Smooth muscle cell (in vitro differentiated cells): Measurements from ENCODE around the gene SPON2. TPM values are rescaled to one million over a fixed set of nuclear protein-coding genes. Genes with fewer than 3 reads are reported as not detected.

Experiments used
- DNase-seq: peaks from one replicate; lab custom pipeline; 2025; ENCODE audit not compliant: unreplicated experiment; lab: John Stamatoyannopoulos, UW
- H2AFZ ChIP-seq: fragments of 200-600 bp; sonication (generic); 2 replicates; pipeline ENCODE4 v1.6.0; 2016; ENCODE audit warnings: antibody characterized with exemption, low read depth, mild to moderate bottlenecking
- H3F3A ChIP-seq: fragments of 200-600 bp; sonication (generic); 2 replicates; pipeline ENCODE4 v1.6.0; 2017; ENCODE audit warnings: antibody characterized with exemption, low read depth
- H3K27ac ChIP-seq: fragments of 200-600 bp; sonication (generic); 2 replicates; pipeline ENCODE4 v1.5.1; 2016; ENCODE audit warnings: low read depth, mild to moderate bottlenecking
- H3K27me3 ChIP-seq: fragments of 200-600 bp; sonication (generic); 2 replicates; pipeline ENCODE4 v1.6.1; 2016; ENCODE audit warnings: low read depth, mild to moderate bottlenecking
- H3K36me3 ChIP-seq: fragments of 200-600 bp; sonication (generic); 2 replicates; pipeline ENCODE4 v1.5.1; 2016; ENCODE audit warnings: low read depth
- H3K4me1 ChIP-seq: fragments of 200-600 bp; sonication (generic); 2 replicates; pipeline ENCODE4 v1.5.1; 2016; ENCODE audit warnings: low read depth
- H3K4me2 ChIP-seq: fragments of 200-600 bp; sonication (generic); 2 replicates; pipeline ENCODE4 v1.6.0; 2016; ENCODE audit warnings: mild to moderate bottlenecking
- H3K4me3 ChIP-seq: fragments of 200-600 bp; sonication (generic); 2 replicates; pipeline ENCODE4 v1.5.1; 2016; ENCODE audit warnings: mild to moderate bottlenecking
- H3K79me2 ChIP-seq: fragments of 200-600 bp; sonication (generic); 2 replicates; pipeline ENCODE4 v1.6.0; 2016; ENCODE audit warnings: low read depth, mild to moderate bottlenecking
- H3K9ac ChIP-seq: fragments of 200-600 bp; sonication (generic); 2 replicates; pipeline ENCODE4 v1.6.0; 2016; ENCODE audit warnings: low read depth
- H3K9me3 ChIP-seq: fragments of 200-600 bp; sonication (generic); replicated peaks from 2 replicates; pipeline ENCODE4 v1.5.1; 2016; ENCODE audit warnings: low read depth
- H4K20me1 ChIP-seq: fragments of 200-600 bp; sonication (generic); 2 replicates; pipeline ENCODE4 v1.6.0; 2016; ENCODE audit warnings: low read depth
- CTCF ChIP-seq: fragments of 200-600 bp; sonication (generic); IDR thresholded peaks from 2 replicates; pipeline ENCODE4 v1.5.1; 2017; ENCODE audit warnings: borderline replicate concordance, mild to moderate bottlenecking, antibody characterized with exemption; ENCODE audit not compliant: insufficient read depth, poor library complexity, severe bottlenecking
- WGBS: methylation state at CpG from one replicate; pipeline ENCODE4 v1.1.7; 2016; ENCODE audit warnings: low lambda C conversion rate; 5-methylcytosine and 5-hydroxymethylcytosine counted together
- polyA plus RNA-seq: library from polyadenylated mRNA; unstranded; fragments of >200 nt; fragmentation: Nextera tagmentation; extraction: Ambion mirVana; gene quantifications from 2 replicates; pipeline ENCODE4 v1.2.1, GENCODE V29; 2016
- total RNA-seq: library from RNA; depleted of rRNA; stranded (reverse); fragments of >200 nt; gene quantifications from 2 replicates; pipeline ENCODE4 v1.2.3, GENCODE V29; 2014

SPON2 gene
- total and polyA plus RNA-seq, 2 experiments from 2014 or later = 171 to 427 TPM

DNA sequence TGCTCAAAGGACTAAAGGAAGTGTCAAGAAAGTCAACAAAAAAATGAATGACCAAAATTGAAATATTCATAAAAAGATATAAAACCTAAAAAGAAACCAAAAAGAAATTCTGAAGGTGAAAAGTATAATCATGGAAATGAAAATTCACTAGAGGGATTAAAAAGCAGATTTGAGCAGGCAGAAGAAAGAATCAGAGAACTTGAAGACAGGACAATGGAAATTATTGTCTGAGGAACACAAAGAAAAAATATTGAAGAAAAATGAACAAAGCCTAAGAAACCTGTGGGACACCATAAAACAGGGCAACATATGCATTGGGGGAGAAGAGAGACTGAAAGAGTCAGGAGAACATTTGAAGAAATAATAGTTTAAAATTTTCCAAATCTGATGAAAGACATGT is 9.9 kb upstream of the SPON2 start:
- H3K4me2 ChIP-seq = no peak overlapping the region
- no peaks in the 10 kb centered on the region for H4K20me1 ChIP-seq
- H3K36me3 ChIP-seq = peaks cover 3% of the 10 kb centered on the region
- H3F3A ChIP-seq = peaks cover 4% of the 10 kb centered on the region
- no peaks in the 10 kb centered on the region for H3K9me3 ChIP-seq
- no peak for DNase-seq
- H3K27me3 ChIP-seq = no peaks in the 10 kb centered on the region
- TF ChIP-seq CTCF = no peak
- H2AFZ ChIP-seq = no peak overlapping the region
- H3K4me1 ChIP-seq = no peaks in the 10 kb centered on the region
- H3K79me2 ChIP-seq = no peaks in the 10 kb centered on the region
- no peak overlapping the region for H3K27ac ChIP-seq
- H3K4me3 ChIP-seq = no peak overlapping the region
- no peak overlapping the region for H3K9ac ChIP-seq

GRCh38 chr4:1180663-1181062 is 8.3 kb upstream of the SPON2 start:
- peaks cover 4% of the 10 kb centered on the region for H3F3A ChIP-seq
- H2AFZ ChIP-seq = no peak overlapping the region
- no peak overlapping the region for H3K9ac ChIP-seq
- H3K79me2 ChIP-seq = no peaks in the 10 kb centered on the region
- no peak for TF ChIP-seq CTCF
- no peaks in the 10 kb centered on the region for H3K9me3 ChIP-seq
- no peak overlapping the region for H3K4me2 ChIP-seq
- no peaks in the 10 kb centered on the region for H3K4me1 ChIP-seq
- H3K27me3 ChIP-seq = no peaks in the 10 kb centered on the region
- H3K4me3 ChIP-seq = no peak overlapping the region
- peaks cover 3% of the 10 kb centered on the region for H3K36me3 ChIP-seq
- DNase-seq = no peak
- no peak overlapping the region for H3K27ac ChIP-seq
- no peaks in the 10 kb centered on the region for H4K20me1 ChIP-seq

DNA sequence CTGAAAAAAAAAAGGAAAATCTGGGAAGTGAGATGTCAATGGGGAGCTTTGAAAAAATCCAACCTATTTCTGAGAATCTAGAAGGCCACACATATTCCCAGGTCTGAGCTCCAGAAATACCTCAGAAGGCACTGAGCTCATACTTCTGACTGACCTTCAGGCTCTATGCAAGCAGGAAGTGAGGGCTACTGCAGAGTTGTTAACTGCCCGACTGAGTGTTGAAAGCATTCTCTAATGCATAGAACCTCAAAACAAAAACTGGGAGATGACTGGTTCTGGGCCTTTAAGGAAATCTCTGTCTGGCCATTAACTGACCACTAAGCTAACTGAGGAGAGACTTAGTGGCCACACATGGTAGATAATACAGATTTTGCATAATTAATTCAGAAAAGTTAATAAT is 7.6 kb upstream of the SPON2 start:
- peaks cover 3% of the 10 kb centered on the region for H3K36me3 ChIP-seq
- H3K9ac ChIP-seq = no peak overlapping the region
- no peak overlapping the region for H3K27ac ChIP-seq
- 88% methylated on average over 1 of the region's 1 CpG for WGBS
- H3F3A ChIP-seq = peaks cover 5% of the 10 kb centered on the region
- no peak overlapping the region for H3K4me3 ChIP-seq
- H3K9me3 ChIP-seq = no peaks in the 10 kb centered on the region
- no peaks in the 10 kb centered on the region for H3K4me1 ChIP-seq
- no peaks in the 10 kb centered on the region for H3K27me3 ChIP-seq
- no peak overlapping the region for H3K4me2 ChIP-seq
- H2AFZ ChIP-seq = no peak overlapping the region
- no peak for DNase-seq
- H4K20me1 ChIP-seq = no peaks in the 10 kb centered on the region
- TF ChIP-seq CTCF = no peak
- no peaks in the 10 kb centered on the region for H3K79me2 ChIP-seq

DNA sequence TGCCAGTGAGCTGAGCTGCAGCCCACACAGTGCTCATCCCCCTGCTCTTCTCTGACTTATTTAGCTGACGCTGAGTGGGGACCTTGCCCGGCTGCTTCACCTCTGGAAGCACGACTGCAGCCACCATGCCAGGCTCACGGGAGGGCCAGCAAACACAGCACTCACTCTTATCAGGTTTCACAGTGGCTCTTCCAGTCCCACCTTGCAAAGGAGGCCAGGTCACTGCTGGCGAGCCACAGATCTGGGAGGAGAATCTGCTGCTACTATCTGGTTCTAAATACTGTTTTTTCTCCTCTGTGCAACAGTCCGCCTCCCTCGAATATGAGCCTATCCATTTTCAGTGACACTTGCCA is 6.7 kb upstream of the SPON2 start:
- WGBS = 83% methylated on average over 7 of the region's 7 CpGs

More for the DNA sequence above, 6.7 kb upstream of the SPON2 start:
- Histone ChIP-seq H3K27me3 (no peaks in the 10 kb centered on the region), H3K4me1 (no peaks in the 10 kb centered on the region), H3K27ac (no peak overlapping the region), H2AFZ (no peak overlapping the region), H3K4me2 (no peak overlapping the region), H3K79me2 (no peaks in the 10 kb centered on the region), H3F3A (peaks cover 11% of the 10 kb centered on the region), H3K4me3 (no peak overlapping the region), H4K20me1 (no peaks in the 10 kb centered on the region), H3K9ac (no peak overlapping the region), H3K36me3 (peaks cover 3% of the 10 kb centered on the region), H3K9me3 (no peaks in the 10 kb centered on the region)
- DNase-seq = no peak
- TF ChIP-seq CTCF = no peak
